ENCODE data around the gene TBC1D22A. TPM values are rescaled to one million over a fixed set of nuclear protein-coding genes. Genes with fewer than 3 reads are reported as not detected.
"Not testable (repeated sequence)": the region's sequence is repeated elsewhere in the genome, so short reads cannot be mapped to it uniquely, and the experiment has no call there.

TBC1D22A gene
- total RNA-seq, 1 donor from 2014 or later, result 41.0 TPM

- no peak for DNase-seq
- H3K4me1 Mint-ChIP-seq, result peaks cover 7% of the 10 kb centered on the region
- H3K36me3 Mint-ChIP-seq (ENCODE audit: low read depth), result peaks cover 3% of the 10 kb centered on the region
- H3K4me3 Mint-ChIP-seq, result no peak overlapping the region
- intact Hi-C loops (cut with micrococcal nuclease), result no loop called here
- H3K27me3 Mint-ChIP-seq, result no peaks in the 10 kb centered on the region
- H3K27ac Mint-ChIP-seq, result no peak overlapping the region
- H3K9me3 Mint-ChIP-seq, result no peaks in the 10 kb centered on the region
Measured at GRCh38 chr22:47106806-47107205, 344.4 kb downstream of the TBC1D22A start.

DNA sequence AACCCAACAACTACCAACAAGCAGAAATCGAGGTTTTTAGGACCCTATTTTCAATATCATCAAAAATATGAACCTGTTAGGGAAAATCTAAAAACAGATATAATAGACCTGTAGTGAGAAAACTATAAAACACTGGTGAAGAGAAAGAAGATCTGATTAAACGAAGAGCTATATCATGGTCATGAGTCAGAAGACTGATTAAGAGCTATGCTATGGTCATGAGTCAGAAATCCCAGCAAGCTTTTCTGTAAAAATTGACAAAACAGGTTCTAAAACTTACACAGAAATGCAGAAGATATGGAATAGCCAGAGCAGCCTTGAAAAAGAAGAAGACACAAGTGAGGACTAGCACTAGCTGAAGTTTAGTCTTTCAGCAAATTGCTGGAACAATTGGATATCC is 345.0 kb downstream of the TBC1D22A start:
- intact Hi-C loops (cut with micrococcal nuclease), result no loop called here
- H3K36me3 Mint-ChIP-seq (ENCODE audit: low read depth), result peaks cover 3% of the 10 kb centered on the region
- H3K27me3 Mint-ChIP-seq, result no peaks in the 10 kb centered on the region
- DNase-seq, result no peak
- H3K4me3 Mint-ChIP-seq, result no peak overlapping the region
- H3K9me3 Mint-ChIP-seq, result no peaks in the 10 kb centered on the region
- H3K27ac Mint-ChIP-seq, result peak overlapping the region; percentile 10
- H3K4me1 Mint-ChIP-seq, result peaks cover 7% of the 10 kb centered on the region

GRCh38 chr22:47110817-47111443 is 348.5 kb downstream of the TBC1D22A start:
- no peak overlapping the region for H3K4me3 Mint-ChIP-seq
- peaks cover 5% of the 10 kb centered on the region for H3K4me1 Mint-ChIP-seq
- H3K27ac Mint-ChIP-seq, result no peak overlapping the region
- H3K9me3 Mint-ChIP-seq, result no peaks in the 10 kb centered on the region
- peaks cover 5% of the 10 kb centered on the region for H3K36me3 Mint-ChIP-seq (ENCODE audit: low read depth)
- DNase-seq, result no peak
- intact Hi-C loops (cut with micrococcal nuclease), result no loop called here
- no peaks in the 10 kb centered on the region for H3K27me3 Mint-ChIP-seq

DNA sequence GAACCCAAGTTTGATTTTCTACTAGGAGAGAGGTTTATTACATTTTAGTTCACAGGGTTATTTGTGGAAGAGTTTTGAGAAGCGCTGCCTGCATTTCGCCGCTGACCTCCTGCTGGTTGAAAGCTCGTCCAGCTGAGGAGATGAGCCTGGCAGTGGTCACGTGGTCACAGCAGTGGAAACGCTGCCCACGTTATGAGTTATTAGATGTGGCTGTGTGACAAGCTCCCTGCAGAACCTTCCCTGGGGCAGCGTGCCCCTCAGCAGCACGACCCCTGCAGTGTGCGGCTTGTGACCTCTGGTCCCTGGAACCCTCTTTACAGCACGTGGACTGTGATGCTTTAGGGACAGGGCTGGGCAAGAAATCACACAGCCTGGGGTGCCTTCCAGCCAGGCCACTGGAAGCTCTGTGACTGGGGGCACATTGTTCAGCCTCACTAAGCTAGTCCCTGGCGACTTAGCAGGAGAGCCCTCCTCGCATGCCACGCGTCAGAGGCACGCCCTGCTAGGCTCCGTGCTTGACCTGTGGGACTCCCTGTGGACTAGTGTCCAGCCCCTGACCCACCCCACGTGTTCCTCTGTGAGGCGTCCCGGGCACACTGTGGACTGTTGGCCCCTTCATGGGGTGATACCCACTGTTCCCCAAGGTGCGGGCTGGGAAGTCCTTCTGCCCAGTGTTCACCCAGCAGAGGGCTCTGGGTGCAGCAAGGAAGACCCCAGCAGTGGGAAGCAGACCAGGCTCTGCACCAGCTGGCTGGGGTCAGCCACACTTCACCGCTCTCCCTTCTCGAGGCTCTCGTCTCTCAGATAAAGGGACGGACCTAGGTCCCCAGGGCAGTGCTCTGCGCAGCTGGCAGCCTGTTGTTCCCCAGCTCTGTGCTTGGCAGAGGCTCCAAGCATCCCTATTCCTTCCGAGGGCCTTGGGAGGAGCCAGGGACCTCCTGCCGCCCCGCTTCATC is 349.5 kb downstream of the TBC1D22A start:
- Mint-ChIP-seq H3K36me3 (ENCODE audit: low read depth) (peaks cover 5% of the 10 kb centered on the region), H3K27me3 (no peaks in the 10 kb centered on the region)
- intact Hi-C loops (cut with micrococcal nuclease), result no loop called here

GRCh38 chr22:47112582-47112965 is 350.1 kb downstream of the TBC1D22A start:
- Mint-ChIP-seq H3K4me3 (no peak overlapping the region), H3K4me1 (no peaks in the 10 kb centered on the region), H3K9me3 (no peaks in the 10 kb centered on the region), H3K27me3 (no peaks in the 10 kb centered on the region), H3K36me3 (ENCODE audit: low read depth) (peaks cover 5% of the 10 kb centered on the region), H3K27ac (no peak overlapping the region)
- DNase-seq, result no peak
- intact Hi-C loops (cut with micrococcal nuclease), result no loop called here

More for the DNA sequence above, 349.5 kb downstream of the TBC1D22A start:
- H3K9me3 Mint-ChIP-seq, result no peaks in the 10 kb centered on the region
- no peak overlapping the region for H3K27ac Mint-ChIP-seq
- H3K4me3 Mint-ChIP-seq, result no peak overlapping the region
- peaks cover 5% of the 10 kb centered on the region for H3K4me1 Mint-ChIP-seq
- no peak for DNase-seq

DNA sequence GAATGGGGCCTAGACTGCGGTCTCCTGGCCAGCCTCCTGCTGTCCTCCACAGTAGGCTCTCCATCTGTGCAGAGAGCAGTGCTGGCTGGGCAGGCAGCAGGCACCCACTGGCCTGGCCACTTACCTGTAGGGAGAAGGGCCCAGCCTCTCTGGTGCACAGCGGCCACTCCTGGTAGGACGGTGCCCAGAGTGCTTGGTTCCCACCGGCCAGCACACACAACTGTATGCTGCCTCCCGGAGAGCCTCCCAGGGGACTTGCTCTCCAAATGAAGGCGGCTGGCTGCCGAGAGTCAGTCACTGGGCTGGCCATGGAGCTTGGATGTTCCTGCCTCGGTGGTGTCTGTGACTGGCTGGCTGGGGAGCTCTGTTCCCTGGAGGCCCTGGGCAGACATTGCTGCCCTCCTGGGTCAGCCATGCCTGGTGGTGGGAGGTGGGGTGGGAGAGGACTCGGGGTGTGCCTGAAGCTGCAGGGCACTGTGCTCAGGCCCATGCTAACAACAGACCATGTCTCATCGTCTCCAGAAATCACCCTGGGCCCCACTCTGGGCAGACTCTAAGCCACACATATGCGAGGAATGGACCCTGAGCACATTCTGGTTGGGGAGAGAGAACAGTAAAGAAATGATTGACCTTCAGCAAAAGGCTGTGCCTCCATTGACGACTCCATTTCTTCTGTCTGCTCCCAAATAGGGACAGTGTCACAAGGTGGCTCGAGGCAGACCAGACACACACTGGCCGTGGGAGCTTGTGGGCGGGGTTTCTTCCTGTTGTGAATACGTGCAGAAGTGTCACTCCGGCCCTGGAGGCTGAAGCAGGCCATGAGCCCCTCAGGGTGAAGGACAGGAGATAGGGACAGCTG is 350.8 kb downstream of the TBC1D22A start:
- no peaks in the 10 kb centered on the region for H3K27me3 Mint-ChIP-seq
- H3K4me3 Mint-ChIP-seq, result no peak overlapping the region
- H3K4me1 Mint-ChIP-seq, result no peaks in the 10 kb centered on the region
- intact Hi-C loops (cut with micrococcal nuclease), result no loop called here
- no peak overlapping the region for H3K27ac Mint-ChIP-seq
- no peaks in the 10 kb centered on the region for H3K9me3 Mint-ChIP-seq
- DNase-seq, result no peak
- H3K36me3 Mint-ChIP-seq (ENCODE audit: low read depth), result peaks cover 5% of the 10 kb centered on the region

DNA sequence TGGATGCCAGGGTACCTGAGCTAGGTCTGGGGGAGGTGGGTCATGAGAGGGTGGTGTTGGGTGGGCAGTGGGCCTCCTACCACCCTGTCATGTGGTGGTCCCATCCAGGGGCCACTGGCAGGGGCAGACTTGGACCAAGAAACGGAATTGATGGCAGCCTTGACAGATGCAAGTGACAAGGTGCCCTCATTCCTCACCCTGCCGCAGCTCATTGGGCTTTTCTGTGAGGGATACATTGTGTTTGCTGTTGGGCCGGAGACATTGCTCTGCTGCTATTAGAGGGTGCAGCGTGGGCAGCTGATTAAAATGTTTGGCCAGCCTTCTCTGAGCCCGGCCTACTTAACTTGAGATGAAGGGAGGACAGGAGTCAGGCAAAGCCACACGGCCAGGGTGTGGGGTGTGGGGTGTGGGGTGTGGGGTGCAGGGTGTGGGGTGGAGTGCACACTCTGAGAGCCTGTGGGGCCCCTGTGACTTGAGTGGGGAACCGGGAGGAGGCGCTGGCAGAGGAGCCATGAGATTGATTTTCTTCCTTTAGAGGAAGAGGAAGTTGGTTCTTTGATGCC is 351.5 kb downstream of the TBC1D22A start:
- intact Hi-C loops (cut with micrococcal nuclease), result no loop called here
- DNase-seq, result no peak
- H3K4me1 Mint-ChIP-seq, result no peaks in the 10 kb centered on the region
- no peak overlapping the region for H3K4me3 Mint-ChIP-seq
- no peak overlapping the region for H3K27ac Mint-ChIP-seq
- peaks cover 5% of the 10 kb centered on the region for H3K36me3 Mint-ChIP-seq (ENCODE audit: low read depth)
- H3K27me3 Mint-ChIP-seq, result no peaks in the 10 kb centered on the region
- H3K9me3 Mint-ChIP-seq, result no peaks in the 10 kb centered on the region

GRCh38 chr22:47114813-47115517 is 352.5 kb downstream of the TBC1D22A start:
- intact Hi-C loops (cut with micrococcal nuclease), result no loop called here

DNA sequence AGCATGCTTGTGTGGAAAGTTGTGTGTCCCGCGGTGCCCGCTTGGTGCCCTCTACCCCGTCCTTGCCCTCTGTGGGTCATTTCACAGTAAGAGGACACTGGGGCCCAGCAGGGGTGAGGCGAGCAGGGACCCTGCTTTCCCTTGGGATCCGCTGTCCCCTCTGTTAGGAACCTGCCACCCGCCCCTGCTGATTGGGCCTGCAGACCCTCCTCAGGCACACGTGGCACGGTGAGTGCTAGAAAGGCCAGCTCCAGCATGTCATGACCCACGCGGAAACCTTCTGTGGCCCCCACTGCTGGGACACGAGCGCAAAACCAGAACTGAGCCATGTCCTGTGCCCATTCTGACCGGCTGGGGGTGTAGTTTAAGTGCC is 353.1 kb downstream of the TBC1D22A start:
- Mint-ChIP-seq H3K36me3 (ENCODE audit: low read depth) (peaks cover 5% of the 10 kb centered on the region), H3K9me3 (no peaks in the 10 kb centered on the region), H3K4me3 (no peak overlapping the region), H3K27ac (no peak overlapping the region), H3K27me3 (no peaks in the 10 kb centered on the region), H3K4me1 (no peaks in the 10 kb centered on the region)
- no peak for DNase-seq
- intact Hi-C loops (cut with micrococcal nuclease), result no loop called here

More at GRCh38 chr22:47114813-47115517, 352.5 kb downstream of the TBC1D22A start:
- peaks cover 5% of the 10 kb centered on the region for H3K36me3 Mint-ChIP-seq (ENCODE audit: low read depth)
- no peak overlapping the region for H3K4me3 Mint-ChIP-seq
- DNase-seq, result no peak
- no peaks in the 10 kb centered on the region for H3K4me1 Mint-ChIP-seq
- H3K27me3 Mint-ChIP-seq, result no peaks in the 10 kb centered on the region
- H3K9me3 Mint-ChIP-seq, result no peaks in the 10 kb centered on the region
- no peak overlapping the region for H3K27ac Mint-ChIP-seq

GRCh38 chr22:47115921-47116320 is 353.5 kb downstream of the TBC1D22A start:
- H3K27me3 Mint-ChIP-seq, result no peaks in the 10 kb centered on the region
- H3K27ac Mint-ChIP-seq, result no peak overlapping the region
- H3K9me3 Mint-ChIP-seq, result no peaks in the 10 kb centered on the region
- H3K4me1 Mint-ChIP-seq, result no peaks in the 10 kb centered on the region
- no peak overlapping the region for H3K4me3 Mint-ChIP-seq
- intact Hi-C loops (cut with micrococcal nuclease), result no loop called here
- no peak for DNase-seq
- peaks cover 5% of the 10 kb centered on the region for H3K36me3 Mint-ChIP-seq (ENCODE audit: low read depth)

GRCh38 chr22:47116426-47117341 is 354.2 kb downstream of the TBC1D22A start:
- intact Hi-C loops (cut with micrococcal nuclease), result no loop called here
- Mint-ChIP-seq H3K9me3 (no peaks in the 10 kb centered on the region), H3K4me1 (no peaks in the 10 kb centered on the region), H3K4me3 (no peak overlapping the region), H3K36me3 (ENCODE audit: low read depth) (peaks cover 2% of the 10 kb centered on the region), H3K27me3 (no peaks in the 10 kb centered on the region), H3K27ac (no peak overlapping the region)
- DNase-seq, result no peak

DNA sequence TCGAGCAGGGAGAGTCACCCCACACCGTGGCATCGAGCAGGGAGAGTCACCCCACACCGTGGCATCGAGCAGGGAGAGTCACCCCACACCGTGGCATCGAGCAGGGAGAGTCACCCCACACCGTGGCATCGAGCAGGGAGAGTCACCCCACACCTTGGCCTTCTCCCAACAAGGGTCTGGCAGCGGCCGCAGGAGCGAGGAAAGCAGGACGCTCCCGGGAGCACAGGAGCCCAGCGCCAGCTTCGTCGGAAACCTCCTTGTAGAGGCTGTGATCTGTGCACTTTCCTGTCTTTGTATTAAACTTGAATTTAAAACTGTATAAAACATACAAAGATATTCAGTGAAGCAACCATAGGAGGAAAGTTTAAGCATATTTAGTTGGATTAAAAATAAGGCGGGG is 355.0 kb downstream of the TBC1D22A start:
- H3K9me3 Mint-ChIP-seq; intact Hi-C loops (cut with micrococcal nuclease); DNase-seq; H3K27me3 Mint-ChIP-seq; H3K4me3 Mint-ChIP-seq; H3K4me1 Mint-ChIP-seq; H3K27ac Mint-ChIP-seq; H3K36me3 Mint-ChIP-seq (ENCODE audit: low read depth): not testable (repeated sequence)

All from activated CD4-positive, alpha-beta T cell treated with anti-CD3 and anti-CD28 coated beads, Interleukin-2, amount 10 ng/mL, durations not matched to agents 24 days and 14 days (primary cell).